Dermis blood vessel endothelial cell (primary cell): ENCODE results near the gene NEDD4L. TPM values are rescaled to one million over a fixed set of nuclear protein-coding genes. Genes with fewer than 3 reads are reported as not detected.

ENCODE experiments used
- DNase-seq: peaks from one replicate; pipeline ENCODE4 v3.0.0; 2010
- total RNA-seq: library from RNA; depleted of rRNA; stranded (reverse); fragments of >200 nt; gene quantifications from 2 replicates; pipeline ENCODE4 v1.2.3, GENCODE V29; 2014

The NEDD4L gene
- total RNA-seq, 1 donor from 2014 or later = 15.1 TPM

- no peak for DNase-seq
These were observed 359.9 kb downstream of the NEDD4L start for GRCh38 chr18:58403799-58404455.

GRCh38 chr18:58405107-58405898 is 361.3 kb downstream of the NEDD4L start:
- DNase-seq = no peak

GRCh38 chr18:58407263-58407648 is 363.2 kb downstream of the NEDD4L start:
- DNase-seq = no peak

- no peak for DNase-seq
These were observed 363.8 kb downstream of the NEDD4L start for GRCh38 chr18:58407649-58408407.

- DNase-seq = no peak
These were observed 364.6 kb downstream of the NEDD4L start for GRCh38 chr18:58408665-58409064.

- DNase-seq = no peak
These were observed 365.9 kb downstream of the NEDD4L start for GRCh38 chr18:58409802-58410445.

GRCh38 chr18:58411323-58411722 is 367.3 kb downstream of the NEDD4L start:
- no peak for DNase-seq

- DNase-seq = no peak
These were observed 369.0 kb downstream of the NEDD4L start for GRCh38 chr18:58412844-58413666.

GRCh38 chr18:58413667-58414628 is 369.9 kb downstream of the NEDD4L start:
- no peak for DNase-seq

GRCh38 chr18:58416014-58416703 is 372.1 kb downstream of the NEDD4L start:
- peak; percentile 17 for DNase-seq

GRCh38 chr18:58416704-58417683 is 373.0 kb downstream of the NEDD4L start:
- DNase-seq = peak; percentile 66

GRCh38 chr18:58417752-58418151 is 373.7 kb downstream of the NEDD4L start:
- DNase-seq = peak; percentile 91

GRCh38 chr18:58418361-58418760 is 374.3 kb downstream of the NEDD4L start:
- DNase-seq = peak; percentile 56

GRCh38 chr18:58419587-58420199 is 375.7 kb downstream of the NEDD4L start:
- no peak for DNase-seq

GRCh38 chr18:58426611-58427010 is 382.6 kb downstream of the NEDD4L start:
- DNase-seq = no peak

GRCh38 chr18:58427321-58427720 is 383.3 kb downstream of the NEDD4L start:
- no peak for DNase-seq

GRCh38 chr18:58429442-58429841 is 385.4 kb downstream of the NEDD4L start:
- no peak for DNase-seq

GRCh38 chr18:58431215-58431614 is 387.2 kb downstream of the NEDD4L start:
- DNase-seq = no peak
